Endothelial cell of umbilical vein (primary cell): ENCODE results near the gene B4GALNT4. TPM values are rescaled to one million over a fixed set of nuclear protein-coding genes. Genes with fewer than 3 reads are reported as not detected.

Experiments
- BruUV-seq: library from RNA; stranded (reverse); fragments of 400-500 nt; replicated peaks from 2 replicates; lab custom pipeline; 2021; lab: Mats Ljungman, UMichigan
- CTCF ChIA-PET: fragments of 300-600, 350-600 bp; sonication (Branson Sonifier 250); formaldehyde crosslinking; loops from one replicate; lab custom pipeline; 2021; ENCODE audit warnings: antibody characterized with exemption, inconsistent platforms; lab: Charles Lee
- POLR2A ChIA-PET: fragments of 300-600, 350-600 bp; sonication (Branson Sonifier 250); formaldehyde crosslinking; loops from one replicate; lab custom pipeline; 2021; ENCODE audit warnings: antibody characterized with exemption, inconsistent platforms; lab: Charles Lee
- DNase-seq: peaks from one replicate; pipeline ENCODE4 v3.0.0-alpha.2; 2011; ENCODE audit warnings: low read depth, low spot score
- FAIRE-seq: peaks from 2 replicates; lab custom pipeline; 2011; peaks lifted over from hg19 to GRCh38; lab: Jason Lieb, UNC
- H2AFZ ChIP-seq: 2 replicates; pipeline ENCODE4 v1.6.0; 2012; ENCODE audit warnings: low read depth, low read length, control low read depth, inconsistent platforms
- H3K27ac ChIP-seq: 2 replicates; pipeline ENCODE4 v1.5.1; 2011; ENCODE audit warnings: low read depth, mild to moderate bottlenecking, control low read depth, low read length, moderate library complexity; ENCODE audit not compliant: insufficient read depth
- H3K27me3 ChIP-seq, 2 experiments: 2 replicates each; pipeline versions ENCODE4 v1.6.0 to v1.6.1; 2011; ENCODE audit warnings: low read length in 2 of 2, mixed read lengths in 1 of 2; ENCODE audit not compliant: control insufficient read depth in 2 of 2, insufficient read depth in 2 of 2
- H3K36me3 ChIP-seq, 2 experiments: 2 replicates in 1 of 2; 3 replicates in 1 of 2; pipeline ENCODE4 v1.5.1; 2011; ENCODE audit warnings: low read length in 2 of 2, mild to moderate bottlenecking in 1 of 2, moderate library complexity in 1 of 2; ENCODE audit not compliant: control insufficient read depth in 2 of 2, insufficient read depth in 2 of 2; ENCODE audit errors: extremely low read depth in 1 of 2
- H3K4me1 ChIP-seq: 3 replicates; pipeline ENCODE4 v1.5.1; 2011; ENCODE audit warnings: mild to moderate bottlenecking, low read length; ENCODE audit not compliant: control insufficient read depth, insufficient read depth; ENCODE audit errors: extremely low read depth
- H3K4me2 ChIP-seq: 2 replicates; pipeline ENCODE4 v1.6.1; 2011; ENCODE audit warnings: low read length, control low read depth, mixed read lengths; ENCODE audit not compliant: insufficient read depth
- H3K4me3 ChIP-seq, 3 experiments: fragments of 200-600 bp in 1 of 3; sonication (generic), shearing (Covaris generic) in 1 of 3; replicated peaks in 1 of 3; 2 replicates each; pipeline ENCODE4 v1.5.1; 2011 to 2016; ENCODE audit warnings: control low read depth in 3 of 3, low read length in 3 of 3, mild to moderate bottlenecking in 2 of 3, inconsistent platforms in 1 of 3, low read depth in 1 of 3, moderate library complexity in 1 of 3; ENCODE audit not compliant: insufficient read depth in 1 of 3
- H3K79me2 ChIP-seq: 2 replicates; pipeline ENCODE4 v1.6.0; 2012; ENCODE audit warnings: low read length, inconsistent platforms; ENCODE audit not compliant: control insufficient read depth, insufficient read depth
- H3K9ac ChIP-seq: replicated peaks from 2 replicates; pipeline ENCODE3; 2011; ENCODE audit warnings: low read length, control low read depth; ENCODE audit not compliant: insufficient read depth; ENCODE audit errors: extremely low read depth
- H3K9me1 ChIP-seq: replicated peaks from 3 replicates; pipeline ENCODE4 v1.6.0; 2011; ENCODE audit warnings: mild to moderate bottlenecking, low read length; ENCODE audit not compliant: control insufficient read depth, insufficient read depth; ENCODE audit errors: extremely low read depth
- H3K9me3 ChIP-seq: replicated peaks from 2 replicates; pipeline ENCODE4 v1.5.1; 2012; ENCODE audit warnings: low read length, inconsistent platforms; ENCODE audit not compliant: control insufficient read depth, insufficient read depth
- H4K20me1 ChIP-seq: replicated peaks from 2 replicates; pipeline ENCODE3; 2011; ENCODE audit warnings: mild to moderate bottlenecking, low read length; ENCODE audit not compliant: control insufficient read depth, insufficient read depth; ENCODE audit errors: extremely low read depth
- CTCF ChIP-seq, 2 donors: IDR thresholded peaks; 1 replicate in 1 of 2; 2 replicates in 1 of 2; pipeline ENCODE4 v1.5.1; 2011; ENCODE audit warnings: low read length in 2 of 2, mild to moderate bottlenecking in 2 of 2, moderate library complexity in 2 of 2, control low read depth in 1 of 2, inconsistent platforms in 1 of 2, low read depth in 1 of 2; ENCODE audit not compliant: insufficient read depth in 1 of 2; ENCODE audit errors: extremely low read depth in 1 of 2
- EZH2 ChIP-seq: IDR thresholded peaks from 2 replicates; pipeline ENCODE4 v1.6.1; 2012; ENCODE audit warnings: borderline replicate concordance, low read depth, mild to moderate bottlenecking, moderate library complexity, low read length, inconsistent platforms; ENCODE audit not compliant: severe bottlenecking
- FOS ChIP-seq: IDR thresholded peaks from 2 replicates; pipeline ENCODE4 v1.6.1; 2011; ENCODE audit warnings: mild to moderate bottlenecking, low read length, moderate library complexity, borderline replicate concordance; ENCODE audit not compliant: insufficient read depth
- GATA2 ChIP-seq: IDR thresholded peaks from 2 replicates; pipeline ENCODE4 v1.7.0; 2011; ENCODE audit warnings: low read depth, mild to moderate bottlenecking, moderate library complexity, mixed read lengths, low read length; ENCODE audit not compliant: insufficient read length, insufficient read depth
- JUN ChIP-seq: IDR thresholded peaks from 2 replicates; pipeline ENCODE4 v1.6.1; 2011; ENCODE audit warnings: borderline replicate concordance, low read depth; ENCODE audit not compliant: insufficient read length, insufficient read depth
- MYC ChIP-seq: IDR thresholded peaks from one replicate; pipeline ENCODE4 v1.6.1; 2011; ENCODE audit warnings: mild to moderate bottlenecking, low read depth, low read length
- POLR2A ChIP-seq: IDR thresholded peaks from 2 replicates; pipeline ENCODE4 v1.6.1; 2012; ENCODE audit warnings: low read depth, mild to moderate bottlenecking, control low read depth, low read length
- POLR2AphosphoS5 ChIP-seq: IDR thresholded peaks from 2 replicates; pipeline ENCODE4 v1.6.1; 2012; ENCODE audit warnings: low read depth, mild to moderate bottlenecking, control low read depth, low read length, moderate library complexity; ENCODE audit not compliant: insufficient read depth
- dilution Hi-C: fragments of 300-500 bp; cut with MboI; formaldehyde crosslinking; loops from one replicate; pipeline ENCODE4 v1.15.0; 2019; ENCODE audit warnings: low sequenced_read_pairs; ENCODE audit not compliant: extremely low pct_ligation_motif_present
- intact Hi-C: fragments of 100-400 bp; cut with micrococcal nuclease; formaldehyde crosslinking; loops from one replicate; pipeline ENCODE4 v1.10.0; 2022
- polyA plus RNA-seq, 4 experiments: library from polyadenylated mRNA; depleted of rRNA in 3 of 4; stranded (reverse) in 3 of 4; unstranded in 1 of 4; fragments of >200 nt; gene quantifications; 2 replicates each; pipeline versions ENCODE4 v1.2.1 to v1.2.3, GENCODE V29; 2011 to 2012; ENCODE audit warnings: missing spikeins in 1 of 4
- total RNA-seq: library from RNA; stranded (reverse); gene quantifications from 2 replicates; pipeline ENCODE4 v1.2.3, GENCODE V29; 2021
- TF ChIP-seq, protein P1 (sequence below): IDR thresholded peaks from 2 replicates; pipeline ENCODE4 v1.6.1; 2011; ENCODE audit not compliant: insufficient read depth, insufficient read length

B4GALNT4 gene
- total and polyA plus RNA-seq, 2 donors (not counting 3 experiments of a cell fraction or from before 2014, with no cell fraction given) = 9.2 to 9.6 TPM

- H3K9me1 ChIP-seq = no peaks in the 10 kb centered on the region
- dilution Hi-C loops = no loop called here
- H2AFZ ChIP-seq = no peak overlapping the region
- H3K4me3 ChIP-seq = no peak overlapping the region
- FAIRE-seq (no peak), DNase-seq (no peak)
- no peaks in the 10 kb centered on the region for H3K79me2 ChIP-seq
- ChIA-PET CTCF (no interaction called here), POLR2A (no interaction called here)
- H3K27ac ChIP-seq = no peak overlapping the region
- TF ChIP-seq GATA2 = no peak
- H3K36me3 ChIP-seq = no peaks in the 10 kb centered on the region
- intact Hi-C loops = no loop called here
- H3K27me3 ChIP-seq = peaks cover 0 to 2% of the 10 kb centered on the region in 2 experiments
- peaks cover 8% of the 10 kb centered on the region for H3K4me1 ChIP-seq
- H3K9ac ChIP-seq = no peak overlapping the region
- H3K9me3 ChIP-seq = no peaks in the 10 kb centered on the region
- no peaks in the 10 kb centered on the region for H4K20me1 ChIP-seq
- H3K4me2 ChIP-seq = no peak overlapping the region
- no TSS peak for BruUV-seq
These were observed 17.9 kb upstream of the B4GALNT4 start for GRCh38 chr11:351411-351810.

GRCh38 chr11:352456-353031 is 16.8 kb upstream of the B4GALNT4 start:
- FAIRE-seq = no peak
- no peak overlapping the region for H2AFZ ChIP-seq
- intact Hi-C loops = no loop called here

More at GRCh38 chr11:352456-353031, 16.8 kb upstream of the B4GALNT4 start:
- Histone ChIP-seq H3K27ac (no peak overlapping the region), H3K36me3 (no peaks in the 10 kb centered on the region), H3K4me2 (no peak overlapping the region), H3K79me2 (no peaks in the 10 kb centered on the region), H4K20me1 (no peaks in the 10 kb centered on the region), H3K9ac (no peak overlapping the region), H3K9me1 (no peaks in the 10 kb centered on the region), H3K4me1 (peaks cover 8% of the 10 kb centered on the region), H3K27me3 (no peaks in the 10 kb centered on the region), H3K9me3 (no peaks in the 10 kb centered on the region), H3K4me3 (no peak overlapping the region)
- dilution Hi-C loops = no loop called here
- ChIA-PET CTCF (no interaction called here), POLR2A (no interaction called here)
- no peak for DNase-seq
- TF ChIP-seq POLR2AphosphoS5 = no peak
- no peak for TF ChIP-seq GATA2
- no peak for TF ChIP-seq CTCF (IDR thresholded peaks at IDR 0.05; ENCODE audit: extremely low read depth in 1 of 2, insufficient read depth in 1 of 2, low read depth in 1 of 2, low read length in 2 of 2)
- no peak for TF ChIP-seq FOS
- TF ChIP-seq MYC = no peak
- TF ChIP-seq, protein P1, sequence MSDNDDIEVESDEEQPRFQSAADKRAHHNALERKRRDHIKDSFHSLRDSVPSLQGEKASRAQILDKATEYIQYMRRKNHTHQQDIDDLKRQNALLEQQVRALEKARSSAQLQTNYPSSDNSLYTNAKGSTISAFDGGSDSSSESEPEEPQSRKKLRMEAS = no peak
- no peak for TF ChIP-seq EZH2
- TF ChIP-seq POLR2A = no peak
- TF ChIP-seq JUN = no peak
- BruUV-seq = no TSS peak
